Fibroblast of the conjunctiva (primary cell): Measurements from ENCODE around the gene GGCX.
A peak's percentile ranks its signal among the peaks of the same experiment; 100 is the strongest.
"Not testable (repeated sequence)": the region's sequence is repeated elsewhere in the genome, so short reads cannot be mapped to it uniquely, and the experiment has no call there.

Experiments
- DNase-seq: peaks from one replicate; pipeline ENCODE4 v3.0.0-alpha.2; 2010; ENCODE audit warnings: low read depth

The GGCX gene

GRCh38 chr2:85561280-85562212 is at the start of gene GGCX:
GGCX (minus strand) TSS chr2:85561493; CDS start chr2:85561428, 65 bp downstream.
- DNase-seq: peak; percentile 80

GRCh38 chr2:85607268-85608215 is 46.2 kb upstream of the GGCX start:
- no peak for DNase-seq

GRCh38 chr2:85606116-85606455 is 44.8 kb upstream of the GGCX start:
- no peak for DNase-seq

- DNase-seq: peak; percentile 48
These were observed 44.3 kb upstream of the GGCX start for GRCh38 chr2:85605406-85606115.

- no peak for DNase-seq
These were observed 43.5 kb upstream of the GGCX start for GRCh38 chr2:85604568-85605339.

- not testable (repeated sequence) for DNase-seq
These were observed 42.8 kb upstream of the GGCX start for GRCh38 chr2:85604133-85604444.

GRCh38 chr2:85602476-85603234 is 41.4 kb upstream of the GGCX start, which contains the start of gene TMEM150A:
TMEM150A (minus strand) TSS chr2:85602698; CDS start chr2:85601948, 750 bp downstream.
- DNase-seq: peak; percentile 74

- DNase-seq: no peak
These were observed 40.6 kb upstream of the GGCX start for GRCh38 chr2:85601771-85602475.

- DNase-seq: no peak
These were observed 39.9 kb upstream of the GGCX start for GRCh38 chr2:85600951-85601770.

GRCh38 chr2:85600235-85600575 is 38.9 kb upstream of the GGCX start:
- DNase-seq: no peak

GRCh38 chr2:85599468-85600234 is 38.4 kb upstream of the GGCX start:
- no peak for DNase-seq

GRCh38 chr2:85598594-85599340 is 37.5 kb upstream of the GGCX start:
- no peak for DNase-seq

- no peak for DNase-seq
These were observed 35.9 kb upstream of the GGCX start for GRCh38 chr2:85597241-85597640.

GRCh38 chr2:85596486-85597143 is 35.3 kb upstream of the GGCX start:
- DNase-seq: no peak

GRCh38 chr2:85596026-85596333 is 34.7 kb upstream of the GGCX start:
- no peak for DNase-seq

GRCh38 chr2:85595301-85596025 is 34.2 kb upstream of the GGCX start, which contains the start of gene RNF181:
RNF181 (plus strand) TSS chr2:85595745; CDS start chr2:85595764, 19 bp downstream.
- peak; percentile 98 for DNase-seq
